ENCODE results near the gene C10orf90.
A peak's percentile ranks its signal among the peaks of the same experiment; 100 is the strongest.

DNA sequence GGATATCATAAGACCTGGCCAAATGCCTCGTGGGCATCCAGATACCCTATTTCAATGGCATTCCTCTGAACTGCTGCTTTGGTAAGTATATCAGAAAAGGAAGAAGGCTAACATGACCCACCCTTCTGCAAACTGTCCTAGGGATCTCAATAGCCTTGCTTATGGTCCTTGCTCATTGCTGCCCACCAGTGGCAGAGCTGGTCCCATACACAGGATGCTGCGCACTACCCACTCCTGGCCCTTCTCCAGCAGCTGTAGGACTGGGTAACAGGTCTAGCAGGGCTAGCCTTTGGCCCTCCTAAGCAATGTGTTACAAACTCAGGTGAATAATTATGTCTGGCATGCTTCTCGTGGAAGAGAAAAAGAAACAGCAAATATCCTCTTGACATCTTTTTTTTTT, 72.5 kb downstream of the C10orf90 start:
- TF ChIP-seq TAF1 (conservative IDR thresholded peaks at IDR 0.05) (no peak), RAD21 (IDR thresholded peaks at IDR 0.05) (peak; percentile 29 to 48), GABPA (IDR thresholded peaks at IDR 0.05 in 1 of 2, conservative IDR thresholded peaks at IDR 0.05 in 1 of 2) (no peak), SP1 (IDR thresholded peaks at IDR 0.05) (no peak), EGR1 (IDR thresholded peaks at IDR 0.05; ENCODE audit: low read depth in 2 of 2) (no peak)
- TF ChIP-seq, protein P1, sequence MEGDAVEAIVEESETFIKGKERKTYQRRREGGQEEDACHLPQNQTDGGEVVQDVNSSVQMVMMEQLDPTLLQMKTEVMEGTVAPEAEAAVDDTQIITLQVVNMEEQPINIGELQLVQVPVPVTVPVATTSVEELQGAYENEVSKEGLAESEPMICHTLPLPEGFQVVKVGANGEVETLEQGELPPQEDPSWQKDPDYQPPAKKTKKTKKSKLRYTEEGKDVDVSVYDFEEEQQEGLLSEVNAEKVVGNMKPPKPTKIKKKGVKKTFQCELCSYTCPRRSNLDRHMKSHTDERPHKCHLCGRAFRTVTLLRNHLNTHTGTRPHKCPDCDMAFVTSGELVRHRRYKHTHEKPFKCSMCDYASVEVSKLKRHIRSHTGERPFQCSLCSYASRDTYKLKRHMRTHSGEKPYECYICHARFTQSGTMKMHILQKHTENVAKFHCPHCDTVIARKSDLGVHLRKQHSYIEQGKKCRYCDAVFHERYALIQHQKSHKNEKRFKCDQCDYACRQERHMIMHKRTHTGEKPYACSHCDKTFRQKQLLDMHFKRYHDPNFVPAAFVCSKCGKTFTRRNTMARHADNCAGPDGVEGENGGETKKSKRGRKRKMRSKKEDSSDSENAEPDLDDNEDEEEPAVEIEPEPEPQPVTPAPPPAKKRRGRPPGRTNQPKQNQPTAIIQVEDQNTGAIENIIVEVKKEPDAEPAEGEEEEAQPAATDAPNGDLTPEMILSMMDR (IDR thresholded peaks at IDR 0.05; ENCODE audit: low read depth, low read length, missing input control): no peak
- TF ChIP-seq, protein P2, sequence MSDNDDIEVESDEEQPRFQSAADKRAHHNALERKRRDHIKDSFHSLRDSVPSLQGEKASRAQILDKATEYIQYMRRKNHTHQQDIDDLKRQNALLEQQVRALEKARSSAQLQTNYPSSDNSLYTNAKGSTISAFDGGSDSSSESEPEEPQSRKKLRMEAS (IDR thresholded peaks at IDR 0.05): no peak
- TF ChIP-seq, protein P3, sequence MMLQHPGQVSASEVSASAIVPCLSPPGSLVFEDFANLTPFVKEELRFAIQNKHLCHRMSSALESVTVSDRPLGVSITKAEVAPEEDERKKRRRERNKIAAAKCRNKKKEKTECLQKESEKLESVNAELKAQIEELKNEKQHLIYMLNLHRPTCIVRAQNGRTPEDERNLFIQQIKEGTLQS (IDR thresholded peaks at IDR 0.05): no peak
- TF ChIP-seq, protein P4, sequence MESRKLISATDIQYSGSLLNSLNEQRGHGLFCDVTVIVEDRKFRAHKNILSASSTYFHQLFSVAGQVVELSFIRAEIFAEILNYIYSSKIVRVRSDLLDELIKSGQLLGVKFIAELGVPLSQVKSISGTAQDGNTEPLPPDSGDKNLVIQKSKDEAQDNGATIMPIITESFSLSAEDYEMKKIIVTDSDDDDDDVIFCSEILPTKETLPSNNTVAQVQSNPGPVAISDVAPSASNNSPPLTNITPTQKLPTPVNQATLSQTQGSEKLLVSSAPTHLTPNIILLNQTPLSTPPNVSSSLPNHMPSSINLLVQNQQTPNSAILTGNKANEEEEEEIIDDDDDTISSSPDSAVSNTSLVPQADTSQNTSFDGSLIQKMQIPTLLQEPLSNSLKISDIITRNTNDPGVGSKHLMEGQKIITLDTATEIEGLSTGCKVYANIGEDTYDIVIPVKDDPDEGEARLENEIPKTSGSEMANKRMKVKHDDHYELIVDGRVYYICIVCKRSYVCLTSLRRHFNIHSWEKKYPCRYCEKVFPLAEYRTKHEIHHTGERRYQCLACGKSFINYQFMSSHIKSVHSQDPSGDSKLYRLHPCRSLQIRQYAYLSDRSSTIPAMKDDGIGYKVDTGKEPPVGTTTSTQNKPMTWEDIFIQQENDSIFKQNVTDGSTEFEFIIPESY (IDR thresholded peaks at IDR 0.05): no peak
- TF ChIP-seq, protein P5, sequence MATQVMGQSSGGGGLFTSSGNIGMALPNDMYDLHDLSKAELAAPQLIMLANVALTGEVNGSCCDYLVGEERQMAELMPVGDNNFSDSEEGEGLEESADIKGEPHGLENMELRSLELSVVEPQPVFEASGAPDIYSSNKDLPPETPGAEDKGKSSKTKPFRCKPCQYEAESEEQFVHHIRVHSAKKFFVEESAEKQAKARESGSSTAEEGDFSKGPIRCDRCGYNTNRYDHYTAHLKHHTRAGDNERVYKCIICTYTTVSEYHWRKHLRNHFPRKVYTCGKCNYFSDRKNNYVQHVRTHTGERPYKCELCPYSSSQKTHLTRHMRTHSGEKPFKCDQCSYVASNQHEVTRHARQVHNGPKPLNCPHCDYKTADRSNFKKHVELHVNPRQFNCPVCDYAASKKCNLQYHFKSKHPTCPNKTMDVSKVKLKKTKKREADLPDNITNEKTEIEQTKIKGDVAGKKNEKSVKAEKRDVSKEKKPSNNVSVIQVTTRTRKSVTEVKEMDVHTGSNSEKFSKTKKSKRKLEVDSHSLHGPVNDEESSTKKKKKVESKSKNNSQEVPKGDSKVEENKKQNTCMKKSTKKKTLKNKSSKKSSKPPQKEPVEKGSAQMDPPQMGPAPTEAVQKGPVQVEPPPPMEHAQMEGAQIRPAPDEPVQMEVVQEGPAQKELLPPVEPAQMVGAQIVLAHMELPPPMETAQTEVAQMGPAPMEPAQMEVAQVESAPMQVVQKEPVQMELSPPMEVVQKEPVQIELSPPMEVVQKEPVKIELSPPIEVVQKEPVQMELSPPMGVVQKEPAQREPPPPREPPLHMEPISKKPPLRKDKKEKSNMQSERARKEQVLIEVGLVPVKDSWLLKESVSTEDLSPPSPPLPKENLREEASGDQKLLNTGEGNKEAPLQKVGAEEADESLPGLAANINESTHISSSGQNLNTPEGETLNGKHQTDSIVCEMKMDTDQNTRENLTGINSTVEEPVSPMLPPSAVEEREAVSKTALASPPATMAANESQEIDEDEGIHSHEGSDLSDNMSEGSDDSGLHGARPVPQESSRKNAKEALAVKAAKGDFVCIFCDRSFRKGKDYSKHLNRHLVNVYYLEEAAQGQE (IDR thresholded peaks at IDR 0.05): no peak

Measured in liver (tissue), 3 donors.